Dermis blood vessel endothelial cell (primary cell): Measurements from ENCODE around the gene FRAT1. TPM values are rescaled to one million over a fixed set of nuclear protein-coding genes. Genes with fewer than 3 reads are reported as not detected.
"Not testable (repeated sequence)": the region's sequence is repeated elsewhere in the genome, so short reads cannot be mapped to it uniquely, and the experiment has no call there.

ENCODE experiments used
- DNase-seq: peaks from one replicate; pipeline ENCODE4 v3.0.0; 2010
- total RNA-seq: library from RNA; depleted of rRNA; stranded (reverse); fragments of >200 nt; gene quantifications from 2 replicates; pipeline ENCODE4 v1.2.3, GENCODE V29; 2014

Gene FRAT1
- total RNA-seq, 1 donor from 2014 or later = 6.6 TPM

- no peak for DNase-seq
These were observed 16.1 kb downstream of the FRAT1 start for GRCh38 chr10:97335188-97335619.

DNA sequence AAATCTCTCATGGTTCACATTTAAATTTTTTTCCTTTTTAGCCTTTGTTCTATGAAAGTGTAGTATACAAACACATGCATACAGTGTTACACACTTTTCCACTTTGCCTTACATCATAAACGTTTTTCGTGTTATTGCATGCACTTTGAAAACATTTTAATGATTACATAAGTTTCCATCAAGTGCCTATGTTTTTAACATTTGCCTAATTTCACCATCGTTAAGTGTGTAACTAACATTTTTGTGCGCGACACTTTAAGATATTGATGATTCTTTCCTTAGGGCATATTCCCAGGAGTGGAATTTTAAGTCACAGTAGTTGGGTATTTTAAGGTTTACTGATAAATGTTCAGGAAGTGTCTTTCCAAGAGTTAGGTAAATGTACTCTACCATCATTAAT, 16.9 kb downstream of the FRAT1 start:
- no peak for DNase-seq

DNA sequence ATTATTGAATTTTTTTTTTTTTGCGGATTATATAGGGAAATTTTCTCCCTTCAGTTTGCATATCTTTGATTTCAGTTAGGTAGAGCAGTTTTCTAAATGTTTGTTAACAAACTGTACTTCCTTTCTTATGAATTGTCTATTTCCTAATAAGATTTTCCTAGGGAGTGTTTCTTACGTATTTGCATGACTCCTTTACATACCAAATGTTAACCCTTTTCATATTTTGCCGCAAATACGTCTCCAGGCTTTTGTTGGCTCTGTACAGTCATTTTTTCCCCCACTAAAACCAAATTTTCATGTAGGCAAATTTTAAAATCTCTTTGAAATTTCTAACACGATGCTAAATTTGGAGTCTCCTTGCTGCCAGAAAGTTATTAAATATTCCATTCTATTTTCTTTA, 17.4 kb downstream of the FRAT1 start:
- no peak for DNase-seq

DNA sequence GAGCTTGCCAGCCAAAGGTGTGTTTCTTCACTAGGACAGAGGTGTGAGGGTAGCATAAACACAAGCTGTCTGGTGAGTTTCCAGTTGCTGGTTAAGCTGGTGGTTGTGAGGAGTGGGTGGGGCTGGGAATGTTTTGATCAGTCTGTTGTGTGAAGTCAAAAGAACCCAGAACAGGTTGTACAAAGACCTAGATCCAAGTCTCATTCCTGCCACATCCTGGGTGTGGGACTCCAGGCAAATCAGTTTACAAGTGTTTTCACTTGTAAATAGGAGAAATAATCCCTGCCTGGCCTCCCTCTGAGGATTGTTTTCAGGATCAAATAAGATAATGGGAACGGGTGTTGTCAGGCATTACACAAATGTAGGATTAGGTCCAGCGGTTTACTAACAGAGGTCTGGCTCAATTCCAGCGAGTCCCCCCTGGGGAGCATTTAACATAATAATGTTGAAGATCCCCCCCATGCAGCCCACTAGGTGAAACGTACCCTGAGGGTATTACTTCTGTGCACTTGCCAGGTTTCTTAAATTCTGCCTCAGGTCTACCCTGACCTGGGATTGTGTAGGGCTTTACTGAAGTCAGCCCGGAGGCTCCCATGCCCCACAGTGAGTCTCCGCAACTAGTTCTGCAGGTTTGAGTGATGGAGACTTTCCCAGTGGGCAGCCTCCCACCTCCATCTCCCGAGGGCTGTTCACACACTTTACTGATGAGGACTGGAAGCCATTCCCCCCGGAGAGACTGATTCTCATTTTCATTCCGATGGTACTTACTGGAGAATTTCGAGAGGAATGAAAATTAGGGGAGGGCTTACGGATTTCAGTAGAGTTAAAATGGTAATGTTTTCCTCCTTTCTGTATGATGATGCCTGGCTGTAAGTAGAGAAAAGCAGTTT, 18.1 kb downstream of the FRAT1 start:
- DNase-seq = no peak

DNA sequence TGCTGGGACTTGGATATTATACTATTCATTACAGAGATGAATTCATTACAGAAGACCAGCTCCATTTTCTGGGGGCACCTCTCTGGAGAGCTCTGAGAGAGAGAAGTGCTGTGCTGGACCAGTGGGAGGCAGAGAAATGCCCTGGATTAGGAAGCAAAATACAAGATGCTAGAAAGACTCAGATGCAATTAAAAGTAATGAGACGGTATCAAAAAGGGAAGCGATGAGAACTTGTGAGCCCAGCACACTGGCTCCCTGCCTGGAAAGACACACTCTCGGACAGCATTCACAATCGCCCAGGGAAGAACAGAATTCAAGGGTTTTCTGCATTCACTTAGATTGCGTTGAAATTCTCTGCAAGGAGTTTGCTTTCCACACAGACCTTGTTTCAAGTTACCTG, 19.0 kb downstream of the FRAT1 start:
- DNase-seq = no peak

GRCh38 chr10:97341416-97341815, 22.3 kb downstream of the FRAT1 start:
- DNase-seq = no peak

DNA sequence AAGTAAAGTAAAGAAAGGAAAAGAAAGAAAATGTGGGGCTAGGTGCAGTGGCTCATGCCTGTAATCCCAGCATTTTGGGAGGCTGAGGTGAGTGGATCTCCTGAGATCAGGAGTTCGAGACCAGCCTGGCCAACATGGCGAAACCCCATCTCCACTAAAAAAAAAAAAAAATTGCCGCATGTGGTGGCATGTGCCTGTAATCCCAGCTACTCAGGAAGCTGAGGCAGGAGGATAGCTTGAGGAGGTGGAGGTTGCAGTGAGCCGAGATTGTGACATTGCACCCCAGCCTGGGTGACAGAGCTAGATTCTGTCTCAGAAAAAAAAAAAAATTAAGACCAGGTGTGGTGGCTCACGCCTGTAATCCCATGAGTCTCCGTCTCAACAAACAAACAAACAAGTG, 24.6 kb downstream of the FRAT1 start:
- not testable (repeated sequence) for DNase-seq

- no peak for DNase-seq
These were observed 28.2 kb downstream of the FRAT1 start for GRCh38 chr10:97347317-97347716.

DNA sequence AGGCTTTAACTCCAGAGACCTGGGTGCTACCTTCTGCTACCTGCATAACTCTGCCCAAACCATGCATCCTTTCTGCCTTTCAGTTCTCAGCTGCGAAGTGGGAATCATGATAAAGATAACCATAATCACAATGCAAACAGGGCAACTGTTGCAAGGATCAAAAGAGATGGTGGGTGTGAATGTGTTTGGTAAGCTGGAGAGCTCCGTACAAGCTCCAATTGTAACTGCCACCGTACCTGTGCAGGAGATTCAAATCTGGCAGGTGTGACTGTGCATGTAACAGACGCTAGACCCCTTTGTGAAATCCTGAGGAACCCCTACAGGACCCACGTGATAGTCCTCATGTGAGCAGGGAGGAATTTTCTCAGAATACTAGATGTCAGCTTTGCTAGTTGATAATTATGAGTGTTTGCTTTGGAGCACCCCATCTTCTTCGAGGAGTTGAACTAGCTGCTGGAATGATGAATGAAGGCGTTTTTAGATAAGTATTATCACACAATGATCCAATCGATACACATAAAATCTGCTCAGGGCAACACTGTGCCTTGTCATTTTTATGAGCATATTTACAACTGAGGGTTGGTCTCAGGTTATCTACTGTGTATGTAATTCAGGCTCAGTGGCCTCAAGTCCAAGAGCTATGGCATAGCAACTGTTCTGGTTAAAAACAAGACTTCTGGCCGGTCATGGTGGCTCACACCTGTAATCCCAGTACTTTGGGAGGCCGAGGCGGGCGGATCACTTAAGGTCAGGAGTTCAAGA, 30.9 kb downstream of the FRAT1 start:
- no peak for DNase-seq

DNA sequence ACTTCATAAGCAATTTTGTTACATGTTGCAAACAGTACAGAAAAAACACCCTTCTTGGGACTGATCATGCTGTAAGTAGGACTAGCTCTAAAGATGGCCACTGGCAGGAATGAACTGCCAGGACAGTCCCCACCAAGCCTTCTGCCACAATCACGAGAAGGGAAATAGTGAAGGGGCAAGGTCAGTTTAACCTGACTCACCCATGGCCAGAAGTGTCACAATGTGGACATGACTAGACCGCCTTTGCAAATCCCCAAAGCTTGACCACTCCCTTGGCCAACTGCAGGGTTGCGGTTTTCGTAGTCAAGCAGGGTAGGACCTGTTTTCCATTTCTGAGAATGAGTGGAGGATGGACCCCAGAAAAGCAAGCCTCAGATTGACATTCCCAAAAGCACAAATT, 34.9 kb downstream of the FRAT1 start:
- DNase-seq = no peak

DNA sequence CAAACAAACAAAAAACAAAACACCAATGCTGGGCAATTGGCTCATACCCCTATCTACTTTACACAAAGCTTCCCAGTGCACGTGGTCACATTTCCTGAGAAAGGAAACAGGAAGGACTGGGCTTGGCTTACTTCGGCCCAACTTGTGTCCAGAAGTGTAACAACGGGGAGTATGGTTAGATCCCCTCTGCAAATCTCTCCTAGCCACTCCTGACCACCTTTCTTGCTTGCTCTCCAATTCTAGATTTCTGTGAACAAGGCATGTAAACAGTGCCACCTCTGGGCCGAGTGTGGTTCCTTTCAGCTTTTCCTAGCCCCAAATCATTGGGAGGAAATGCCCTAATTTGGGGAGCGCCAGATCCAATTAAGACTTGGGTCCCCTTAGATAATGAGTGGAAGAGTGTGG, 36.5 kb downstream of the FRAT1 start:
- peak; percentile 88 for DNase-seq

- peak; percentile 48 for DNase-seq
These were observed 37.3 kb downstream of the FRAT1 start for GRCh38 chr10:97356318-97356914.

GRCh38 chr10:97356918-97357317, 37.8 kb downstream of the FRAT1 start:
- DNase-seq = no peak

GRCh38 chr10:97358349-97358748, 39.3 kb downstream of the FRAT1 start:
- DNase-seq = no peak

GRCh38 chr10:97358781-97359180, 39.7 kb downstream of the FRAT1 start:
- no peak for DNase-seq

- DNase-seq = no peak
These were observed 41.9 kb downstream of the FRAT1 start for GRCh38 chr10:97360705-97361536.

GRCh38 chr10:97361537-97361901, 42.4 kb downstream of the FRAT1 start:
- peak; percentile 74 for DNase-seq

GRCh38 chr10:97362310-97363033, 43.4 kb downstream of the FRAT1 start:
- DNase-seq = no peak

GRCh38 chr10:97363071-97363470, 44.0 kb downstream of the FRAT1 start:
- DNase-seq = no peak

DNA sequence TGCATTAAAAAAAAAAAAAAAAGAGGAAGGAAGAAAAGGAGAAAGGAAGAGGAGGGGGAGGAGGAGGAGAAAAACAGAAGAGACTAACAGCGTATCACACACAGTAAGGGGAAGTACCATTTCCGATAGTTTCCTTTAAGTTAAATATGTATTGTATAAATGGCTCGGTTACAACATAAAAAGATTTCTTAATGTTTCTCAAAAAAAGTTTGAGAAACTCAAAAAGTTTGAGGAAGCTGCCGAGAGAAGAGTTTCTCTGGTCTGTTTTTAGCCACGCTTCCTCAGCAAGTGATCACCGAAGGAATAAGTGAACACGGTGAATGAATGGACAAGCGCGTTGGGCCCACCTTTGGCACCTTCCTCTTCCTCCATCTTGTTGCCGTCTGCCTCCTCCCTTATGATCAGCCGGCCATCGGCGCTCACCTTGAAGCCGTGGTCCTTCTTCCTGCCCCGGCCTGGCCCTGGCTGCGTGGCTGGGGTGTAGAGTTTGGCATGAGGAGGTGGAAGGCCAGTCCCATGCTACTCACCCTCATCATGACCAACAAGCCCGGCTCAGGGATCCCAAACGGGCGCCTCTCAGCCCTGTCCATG, 46.8 kb downstream of the FRAT1 start:
- no peak for DNase-seq

DNA sequence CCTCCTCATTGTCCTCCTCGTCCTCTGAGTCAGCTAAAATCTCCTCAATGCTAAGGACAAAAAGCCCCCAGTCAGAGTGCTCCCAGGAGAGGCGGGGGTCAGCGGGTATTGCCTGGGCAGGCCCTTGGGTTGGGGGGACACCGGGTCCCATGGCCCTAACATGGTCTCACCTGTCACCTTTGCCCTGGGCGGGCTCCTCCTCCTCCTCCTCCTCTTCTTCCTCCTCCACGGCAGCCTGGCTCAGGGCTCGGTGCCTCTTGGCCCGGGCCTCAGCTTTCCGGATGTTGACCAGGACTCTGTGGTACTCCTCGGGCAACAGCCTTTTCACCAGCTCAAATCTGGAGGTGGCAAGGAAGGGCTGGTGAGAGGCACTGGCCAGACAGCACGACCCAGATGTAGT, 47.5 kb downstream of the FRAT1 start:
- no peak for DNase-seq
